HG03175 (cell line): ENCODE measurements around the gene MAPK4.

Experiments used
- ATAC-seq: cut with Tn5 transposase; IDR thresholded peaks from one replicate; pipeline ENCODE4 v1.9.1; 2021; ENCODE audit warnings: mild to moderate bottlenecking, moderate library complexity; ENCODE audit not compliant: unreplicated experiment

The MAPK4 gene

DNA sequence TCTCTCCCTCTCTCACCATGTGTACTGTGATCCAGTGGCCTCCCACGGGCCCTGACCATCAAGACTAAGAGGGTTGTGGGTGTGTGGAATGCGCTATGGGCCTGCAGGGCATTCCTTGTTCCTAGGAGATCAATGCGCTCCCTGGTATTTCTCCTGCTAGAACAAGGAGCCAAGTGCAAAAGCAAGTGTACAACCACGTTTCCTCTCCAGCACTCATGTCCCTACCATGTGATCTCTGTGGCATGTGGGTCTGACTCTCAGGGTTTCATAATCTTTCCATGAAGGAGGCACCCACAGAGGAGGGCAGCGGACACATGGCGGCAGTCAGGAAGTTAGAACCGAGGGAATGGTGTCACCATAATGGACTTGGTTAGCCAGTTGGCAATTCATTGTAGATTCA is 91.4 kb downstream of the MAPK4 start:
- ATAC-seq: no peak

DNA sequence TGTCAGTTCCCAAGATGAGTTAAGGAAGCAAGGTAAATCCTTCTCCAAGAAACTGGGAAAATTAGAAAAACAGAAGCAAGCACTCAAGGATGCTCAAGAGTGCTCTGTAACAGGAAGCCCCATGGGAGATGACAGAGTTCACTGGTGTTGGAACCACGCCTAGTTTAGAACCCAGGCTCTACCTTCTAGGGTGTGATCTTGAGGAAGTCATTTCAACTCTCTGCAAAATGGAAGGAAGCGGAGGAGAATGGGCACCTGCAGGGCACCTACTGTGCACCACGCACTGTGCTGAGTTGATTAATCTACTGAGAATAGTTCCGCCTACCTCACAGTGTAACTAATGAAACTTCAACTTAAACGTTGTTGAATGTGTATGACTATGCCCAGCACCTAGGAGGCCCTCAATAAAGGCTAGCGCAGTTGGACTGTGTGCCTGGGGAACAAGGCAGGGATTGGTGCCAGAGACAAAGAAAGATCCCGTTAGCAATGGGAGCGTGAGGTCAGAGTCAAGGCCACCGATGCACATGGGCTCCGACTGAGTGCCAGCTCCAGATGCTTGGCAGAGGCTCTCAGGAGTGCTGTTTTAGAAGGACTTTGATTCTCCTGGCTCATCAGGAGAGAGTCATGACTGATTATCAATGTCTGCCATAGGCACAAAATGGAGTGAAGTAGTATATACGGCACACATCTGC is 93.7 kb downstream of the MAPK4 start:
- no peak for ATAC-seq

DNA sequence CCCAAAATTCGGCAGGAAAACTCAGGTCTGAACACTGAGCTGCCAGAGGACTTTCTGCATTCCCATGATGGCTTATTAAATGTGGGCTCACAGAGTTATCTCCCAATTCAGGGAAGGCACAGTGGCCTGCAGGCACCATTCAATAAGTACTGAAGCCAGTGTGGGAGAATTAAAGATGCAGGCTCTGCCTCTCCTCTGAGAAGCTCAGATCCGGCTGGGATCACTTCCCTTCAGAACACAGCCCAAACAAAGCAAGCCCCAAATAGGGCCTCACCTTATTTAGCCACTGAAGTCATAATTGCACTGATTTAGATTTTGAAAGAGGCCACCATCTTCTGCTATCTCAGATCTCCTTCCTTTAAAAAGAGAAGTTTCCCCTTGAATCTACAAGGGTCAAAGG is 94.3 kb downstream of the MAPK4 start:
- ATAC-seq: no peak

DNA sequence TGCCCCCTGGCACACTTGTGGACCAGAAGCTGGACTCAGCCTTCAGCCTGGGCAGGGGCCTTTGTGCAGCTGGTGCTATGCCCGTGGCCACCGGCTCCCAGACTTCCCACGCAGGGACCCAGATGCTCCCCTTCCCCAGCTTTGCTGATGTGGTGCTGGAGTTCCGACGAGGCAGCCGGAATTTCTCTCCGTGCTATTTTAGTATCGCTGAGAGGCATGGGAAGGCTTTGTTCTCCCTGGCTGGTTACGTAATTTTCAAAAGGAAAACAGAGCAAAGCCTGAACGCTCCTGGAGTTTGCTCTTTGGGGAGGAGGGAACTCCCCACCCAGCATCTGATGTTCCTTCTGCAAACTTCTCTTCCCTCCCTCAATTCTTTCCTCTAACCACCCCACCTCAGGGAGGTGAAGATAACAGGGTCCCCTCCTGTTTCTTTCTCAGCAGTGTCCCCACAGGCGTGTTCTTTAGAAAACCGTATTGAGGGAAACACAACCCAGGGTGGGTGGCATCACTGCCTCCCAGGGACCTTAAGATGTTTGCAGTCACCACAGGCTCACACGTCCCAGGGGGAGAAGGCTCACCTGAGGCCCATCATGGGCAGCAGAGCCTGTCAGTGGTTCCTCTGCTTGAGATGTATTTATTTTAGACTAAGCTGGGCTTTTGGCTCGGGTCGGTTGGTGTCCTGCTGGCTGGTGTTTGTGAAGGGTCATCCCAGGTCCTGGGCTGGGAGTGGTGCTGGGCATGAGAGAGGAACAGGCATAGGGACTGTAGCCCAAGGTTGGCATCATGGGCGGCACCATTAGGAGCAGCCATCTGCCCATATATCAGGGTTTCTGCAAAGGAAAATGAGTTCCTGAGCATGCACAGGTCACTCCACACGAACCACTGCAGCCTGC is 95.0 kb downstream of the MAPK4 start:
- ATAC-seq: no peak

DNA sequence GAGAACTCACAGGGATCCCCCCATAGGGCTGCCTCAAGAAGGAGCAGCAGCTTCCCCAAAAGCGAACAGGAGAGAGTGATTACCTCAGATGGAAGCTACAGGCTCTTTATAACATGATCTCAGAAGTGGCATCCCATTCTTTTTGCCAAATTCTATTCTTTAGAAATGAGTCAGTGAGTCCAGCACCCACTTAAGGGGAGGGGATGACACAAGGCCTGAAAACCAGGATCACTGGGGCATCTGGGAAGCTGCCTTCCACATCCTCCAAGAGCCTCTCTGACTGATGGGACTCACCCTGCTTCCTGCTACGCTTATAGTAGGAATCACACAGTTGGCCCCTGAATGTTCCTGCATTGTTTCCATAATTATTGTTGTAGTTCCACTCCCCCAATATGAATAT is 96.5 kb downstream of the MAPK4 start:
- no peak for ATAC-seq

DNA sequence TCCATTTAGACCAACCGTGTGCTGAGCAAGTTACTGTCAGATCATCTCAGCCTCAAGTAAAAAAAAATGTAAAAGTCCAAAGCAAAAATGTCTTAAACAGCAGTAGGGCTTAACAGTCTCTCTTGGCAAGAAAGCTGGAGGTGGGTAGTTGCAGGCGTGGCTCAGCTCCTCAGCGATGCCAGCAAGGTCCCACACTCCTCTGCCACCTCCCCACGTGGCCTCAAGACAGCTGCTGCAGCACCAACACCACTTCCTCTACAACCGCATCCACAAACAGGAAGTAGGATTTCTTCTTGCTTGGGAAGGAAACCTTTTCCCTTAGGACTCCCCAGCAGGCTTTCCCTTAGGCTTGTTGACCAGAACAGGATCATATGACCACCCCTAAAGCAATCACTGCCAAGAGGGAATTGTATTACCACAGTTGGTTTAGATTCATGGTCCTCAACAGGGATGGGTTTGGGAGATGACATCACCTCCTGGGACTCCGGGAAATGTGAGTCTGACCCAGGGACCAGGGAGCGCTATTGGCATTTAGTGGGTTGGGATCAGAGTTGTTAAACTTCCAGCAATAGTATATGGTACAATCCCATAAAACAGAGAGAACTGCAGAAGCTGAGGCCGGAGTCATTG is 97.1 kb downstream of the MAPK4 start:
- no peak for ATAC-seq

DNA sequence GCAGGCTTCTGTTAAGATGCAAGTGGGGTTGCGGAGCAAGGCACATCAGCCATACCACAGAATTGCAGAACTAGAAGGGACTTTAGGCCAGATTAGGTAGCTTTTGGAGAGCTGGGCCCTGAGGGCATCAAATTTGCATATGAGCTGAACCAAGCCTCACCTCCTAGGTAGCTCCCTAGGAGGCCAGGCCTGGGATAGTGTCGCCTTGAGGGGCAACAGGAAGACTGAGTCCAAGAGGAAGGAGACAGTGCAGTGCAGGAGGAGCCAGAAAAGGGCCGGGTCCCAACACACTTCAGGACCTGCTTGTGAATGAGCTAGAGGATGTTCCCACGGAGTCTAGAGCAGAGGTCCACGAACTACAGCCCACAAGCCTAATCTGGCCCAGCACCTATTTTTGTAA is 98.7 kb downstream of the MAPK4 start:
- no peak for ATAC-seq

DNA sequence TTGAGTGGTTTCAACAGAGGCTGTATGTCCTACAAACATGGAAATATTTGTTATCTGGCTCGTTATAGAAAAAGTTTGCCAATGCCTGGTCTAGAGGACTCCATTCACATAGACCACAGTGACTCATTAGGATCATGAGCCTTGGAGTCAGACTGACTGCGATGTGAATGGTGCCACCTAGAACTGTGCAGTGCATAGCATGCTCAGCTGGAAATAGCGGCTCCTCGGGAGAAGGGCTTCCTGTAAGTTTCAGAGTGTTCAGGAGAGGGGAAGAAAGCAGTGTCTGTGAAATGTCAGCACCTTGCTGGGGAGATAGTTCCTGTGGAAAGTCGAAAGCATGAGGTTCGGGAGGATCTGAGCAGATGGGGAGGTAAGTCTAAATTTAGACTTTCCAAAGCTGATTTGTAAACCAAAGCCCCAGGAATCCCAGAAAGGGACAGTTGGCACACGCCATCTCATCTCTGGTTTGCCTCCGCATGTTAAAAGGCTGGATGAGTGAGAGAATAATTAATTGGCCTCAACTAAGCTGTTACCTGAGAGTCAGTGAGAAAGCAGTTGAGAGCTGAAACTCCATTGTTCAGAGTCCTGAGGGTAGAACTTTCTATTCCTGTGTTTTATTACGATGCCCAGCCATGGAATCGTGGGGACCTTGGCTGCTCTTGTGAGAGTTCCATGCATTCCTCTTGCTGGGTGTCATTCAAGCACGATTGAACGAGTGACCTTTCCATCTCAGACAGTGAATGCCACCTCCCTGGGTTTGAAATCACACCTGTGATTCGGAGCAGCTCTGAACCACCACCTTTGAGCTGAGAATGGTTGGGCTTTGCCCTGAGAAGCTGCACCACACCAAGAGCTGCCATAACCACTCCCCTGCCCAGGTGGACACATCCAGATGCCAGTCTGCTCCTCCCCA is 99.5 kb downstream of the MAPK4 start:
- ATAC-seq: no peak

DNA sequence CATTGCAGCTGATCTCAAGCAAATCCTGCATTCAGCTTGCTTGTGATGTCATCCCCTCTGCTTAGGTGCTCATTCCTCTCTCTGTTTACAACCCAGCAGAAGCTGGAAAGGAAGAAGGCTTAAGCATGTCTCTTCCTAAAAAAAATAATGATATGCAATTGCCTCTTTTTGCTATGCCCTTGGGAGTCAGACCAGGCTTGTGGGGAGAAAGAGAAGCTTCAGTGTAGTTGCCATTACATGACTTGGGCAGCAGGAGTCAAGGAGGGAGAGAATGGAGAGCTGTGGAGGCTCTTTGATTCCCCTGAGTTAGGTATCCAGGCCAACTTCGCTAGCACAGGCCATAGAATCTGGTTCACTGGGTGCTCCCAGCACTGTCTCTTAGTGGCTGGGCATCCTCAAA is 101.1 kb downstream of the MAPK4 start:
- no peak for ATAC-seq

DNA sequence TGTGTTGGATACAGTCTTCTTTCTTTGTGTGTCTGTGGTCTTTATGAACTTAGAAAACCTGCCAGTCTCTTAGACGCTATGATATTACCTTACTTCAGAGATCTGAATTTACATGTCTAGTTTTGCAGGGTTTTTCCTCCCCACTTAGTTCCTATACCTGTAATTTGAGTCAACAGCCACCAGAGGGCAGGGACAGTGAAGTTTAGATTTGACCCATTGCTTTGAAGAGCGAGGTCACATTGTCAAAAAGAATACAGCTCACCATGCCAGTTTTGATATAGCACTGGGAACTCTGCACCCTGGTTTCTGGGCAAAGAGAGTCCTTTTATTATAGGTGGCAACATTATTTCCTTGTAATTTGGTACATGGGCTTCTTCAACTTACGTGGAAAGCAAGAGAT is 102.3 kb downstream of the MAPK4 start:
- ATAC-seq: no peak

DNA sequence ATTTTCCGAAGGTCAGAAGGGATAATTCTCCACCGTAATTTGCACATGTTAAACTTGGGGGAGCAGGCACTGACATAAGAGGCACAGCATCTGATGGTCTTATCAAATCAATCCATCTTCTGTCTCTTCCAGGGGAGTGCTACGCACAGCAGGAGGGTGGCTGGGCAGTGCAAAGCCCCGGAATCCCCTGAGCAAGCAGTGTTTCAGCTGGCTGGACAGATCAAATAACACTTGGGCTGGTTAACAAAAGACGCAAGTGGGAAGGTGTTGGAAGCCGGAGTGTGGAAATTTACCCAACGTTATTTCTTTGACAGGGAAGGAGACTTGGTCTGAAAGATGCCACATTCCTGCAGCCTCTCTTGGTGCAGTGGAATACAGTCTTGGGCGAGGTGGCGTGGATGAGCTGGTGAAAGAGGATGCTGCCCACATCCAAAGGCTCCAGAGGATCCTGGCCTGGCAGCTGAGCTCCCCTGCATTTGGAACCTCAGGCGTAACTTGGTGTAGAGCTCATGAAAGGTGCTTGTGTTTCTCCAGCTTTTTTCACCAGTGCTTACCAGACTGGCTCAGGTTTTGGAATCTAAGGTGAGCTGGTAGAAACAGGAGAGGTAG is 103.0 kb downstream of the MAPK4 start:
- no peak for ATAC-seq

DNA sequence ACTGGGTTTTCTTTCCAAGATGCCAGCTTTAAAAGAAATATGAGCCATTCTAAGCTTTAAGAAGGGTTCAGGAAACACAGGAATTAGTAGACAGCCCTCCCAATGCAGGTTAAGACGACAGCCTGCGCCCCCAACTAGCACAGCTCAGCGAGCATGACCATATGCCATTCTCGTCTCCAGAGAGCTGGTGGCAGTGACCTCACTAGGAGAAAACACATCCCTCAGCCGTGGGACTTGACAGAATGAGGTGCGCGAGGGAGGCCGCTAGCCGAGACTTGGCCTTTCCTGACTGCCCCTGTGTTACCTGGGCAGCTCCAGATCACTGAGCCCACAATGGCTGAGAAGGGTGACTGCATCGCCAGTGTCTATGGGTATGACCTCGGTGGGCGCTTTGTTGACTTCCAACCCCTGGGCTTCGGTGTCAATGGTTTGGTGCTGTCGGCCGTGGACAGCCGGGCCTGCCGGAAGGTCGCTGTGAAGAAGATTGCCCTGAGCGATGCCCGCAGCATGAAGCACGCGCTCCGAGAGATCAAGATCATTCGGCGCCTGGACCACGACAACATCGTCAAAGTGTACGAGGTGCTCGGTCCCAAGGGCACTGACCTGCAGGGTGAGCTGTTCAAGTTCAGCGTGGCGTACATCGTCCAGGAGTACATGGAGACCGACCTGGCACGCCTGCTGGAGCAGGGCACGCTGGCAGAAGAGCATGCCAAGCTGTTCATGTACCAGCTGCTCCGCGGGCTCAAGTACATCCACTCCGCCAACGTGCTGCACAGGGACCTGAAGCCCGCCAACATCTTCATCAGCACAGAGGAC is 103.9 kb downstream of the MAPK4 start:
- ATAC-seq: no peak

DNA sequence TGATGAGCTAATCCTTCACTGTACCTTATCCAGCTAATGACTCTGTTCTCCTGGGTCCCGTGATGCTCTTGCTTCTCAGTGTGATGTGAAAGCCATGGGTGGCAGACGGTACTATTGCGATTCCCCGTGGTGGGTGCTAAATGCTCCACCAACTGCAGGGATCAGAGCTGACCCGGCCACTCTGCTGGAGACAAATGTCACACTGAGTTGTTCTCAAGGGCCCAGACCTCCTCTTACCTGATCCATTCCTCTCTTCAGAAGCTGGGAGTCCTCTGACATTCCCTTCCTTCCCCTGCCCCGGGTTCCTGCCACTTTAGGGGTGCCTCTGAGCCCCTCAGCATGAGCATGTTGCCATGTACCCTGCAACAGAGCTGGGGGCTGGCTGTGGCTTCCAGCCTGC is 105.1 kb downstream of the MAPK4 start:
- no peak for ATAC-seq

DNA sequence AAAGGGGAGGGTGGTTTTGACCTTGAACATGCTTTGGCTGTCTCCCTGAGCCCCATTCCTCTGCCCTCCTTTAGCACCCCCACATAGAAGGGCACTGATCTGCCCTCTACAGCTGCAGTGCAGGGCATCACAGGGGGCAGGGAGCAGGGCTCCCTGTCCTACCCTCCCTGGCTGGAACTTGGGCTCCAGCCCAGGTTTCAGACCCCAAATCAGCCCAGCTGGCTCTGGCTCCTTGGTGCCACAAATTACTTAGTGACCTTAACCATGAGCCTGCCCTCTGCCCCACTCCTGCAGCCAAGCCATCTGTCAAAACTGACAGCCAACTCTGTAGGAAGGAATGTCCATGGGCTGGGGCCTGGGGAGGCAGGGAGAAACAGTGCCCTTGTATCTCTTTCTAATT is 105.6 kb downstream of the MAPK4 start:
- ATAC-seq: no peak

DNA sequence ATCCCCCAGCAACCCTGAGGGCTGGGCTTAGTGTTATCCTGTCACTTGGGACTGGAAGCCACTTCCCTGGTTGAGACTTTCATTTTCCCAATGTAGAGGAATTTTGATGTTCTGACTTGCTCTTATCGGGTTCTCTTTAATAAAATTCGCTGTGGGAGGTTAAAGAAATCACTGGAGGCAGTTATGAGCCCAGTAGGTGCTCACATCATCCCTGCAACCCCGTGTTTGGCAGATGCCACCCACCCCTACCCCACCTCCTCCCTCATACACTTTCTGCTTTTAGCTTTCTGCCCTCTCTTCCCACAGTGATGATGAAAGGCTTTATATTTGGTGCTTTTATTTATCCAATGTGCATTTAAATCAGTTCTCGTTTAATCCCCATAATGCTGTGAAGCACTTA is 106.6 kb downstream of the MAPK4 start:
- no peak for ATAC-seq

DNA sequence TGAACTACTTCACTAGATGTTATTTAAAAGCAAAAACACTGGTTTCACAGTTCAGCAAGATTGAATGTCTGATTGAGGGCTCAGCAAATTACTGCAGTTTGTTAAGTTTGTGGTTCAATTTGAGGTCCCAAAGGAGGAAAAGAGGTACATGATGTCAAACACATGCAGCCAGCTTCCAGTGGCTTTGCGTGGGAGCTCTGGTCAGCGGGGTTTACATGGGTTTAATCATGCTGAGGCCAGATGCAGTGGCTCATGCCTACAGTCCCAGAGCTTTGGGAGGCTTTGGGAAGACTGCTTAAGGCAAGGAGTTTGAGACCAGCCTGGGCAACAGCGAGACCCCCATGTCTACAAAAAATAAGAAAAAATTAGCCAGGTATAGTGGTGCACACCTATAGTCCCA is 111.5 kb downstream of the MAPK4 start:
- no peak for ATAC-seq

DNA sequence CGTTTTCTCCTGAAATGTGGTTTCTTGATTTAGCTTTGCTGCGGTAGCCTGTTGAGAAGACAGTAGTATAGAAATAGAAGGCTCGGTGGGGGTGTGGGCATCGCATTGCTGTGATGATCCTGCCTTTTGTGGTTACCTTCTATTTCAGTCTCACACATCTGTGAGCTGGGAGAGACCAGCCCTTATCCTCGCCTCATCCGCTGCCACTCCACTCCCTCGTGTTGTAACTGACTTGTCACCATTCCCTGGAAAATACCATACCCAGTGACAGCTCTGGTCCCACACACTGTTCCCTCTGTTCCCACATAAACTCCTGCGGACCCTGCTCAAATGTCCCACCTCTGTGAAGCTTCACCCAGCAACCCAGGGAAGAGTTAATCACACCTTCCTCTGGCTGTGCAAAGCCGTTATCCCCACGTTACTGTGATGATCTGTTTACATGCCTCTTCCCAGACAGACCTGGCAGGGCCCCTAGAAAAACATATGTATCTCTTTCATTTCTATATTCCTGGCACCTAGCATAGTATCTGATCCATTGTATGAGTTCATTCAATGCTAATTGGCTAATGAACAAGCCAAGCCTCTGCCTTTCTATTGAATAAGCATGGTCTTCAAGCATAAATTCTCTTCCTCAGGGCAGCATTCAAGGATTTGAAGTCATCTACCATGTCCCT is 114.6 kb downstream of the MAPK4 start:
- ATAC-seq: no peak

DNA sequence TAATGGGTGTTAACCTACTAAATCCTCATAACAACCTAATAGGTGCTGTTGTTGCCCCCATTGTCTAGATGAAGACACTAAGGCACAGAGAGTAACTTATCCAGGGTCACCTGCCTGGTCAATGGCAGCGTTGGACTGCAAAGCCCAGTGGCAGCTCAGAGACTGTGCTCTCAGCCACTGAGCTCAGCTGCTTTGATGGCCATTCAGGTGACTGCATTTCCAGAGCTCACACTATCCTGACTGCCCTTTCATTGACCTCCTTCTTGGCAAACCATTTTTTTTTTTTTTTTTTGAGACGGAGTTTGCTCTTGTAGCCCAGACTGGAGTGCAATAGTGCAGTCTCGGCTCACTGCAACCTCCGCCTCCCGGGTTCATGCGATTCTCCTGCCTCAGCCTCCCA is 115.2 kb downstream of the MAPK4 start:
- ATAC-seq: no peak

DNA sequence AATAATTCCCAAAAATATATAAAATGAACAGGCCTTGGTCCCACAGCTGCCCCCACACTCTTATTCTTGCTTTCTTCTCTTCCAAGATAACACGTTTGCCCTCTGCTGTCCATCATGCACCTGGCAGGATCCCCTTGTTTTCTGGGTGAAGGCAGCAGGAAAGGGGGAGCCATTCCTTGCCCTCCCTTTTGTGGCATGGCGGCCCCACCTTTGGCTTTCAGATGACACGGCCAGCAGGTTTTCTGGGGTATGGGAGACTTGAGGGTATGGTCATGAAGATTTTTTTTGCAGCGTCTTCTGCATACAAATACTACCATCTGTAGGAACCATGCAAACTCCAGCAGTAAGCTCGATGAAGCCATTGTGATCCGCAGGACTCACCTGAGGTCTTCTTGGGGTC is 118.8 kb downstream of the MAPK4 start:
- no peak for ATAC-seq
